ENCODE results near the gene TNFSF10. TPM values are rescaled to one million over a fixed set of nuclear protein-coding genes. Genes with fewer than 3 reads are reported as not detected.
"Not testable (repeated sequence)": the region's sequence is repeated elsewhere in the genome, so short reads cannot be mapped to it uniquely, and the experiment has no call there.

Gene TNFSF10
- total RNA-seq, 1 experiment from 2014 or later = 0.22 TPM

GRCh38 chr3:172568701-172569100 lies 45.5 kb upstream of the TNFSF10 start (continued):
- no peak for TF ChIP-seq ARID4B (CRISPR knock-in tag; IDR thresholded peaks at IDR 0.05; ENCODE audit: borderline replicate concordance)
- TF ChIP-seq ATF2 (CRISPR knock-in tag; IDR thresholded peaks at IDR 0.05; ENCODE audit: borderline replicate concordance, low read depth) = no peak
- no peak for TF ChIP-seq TCF7 (CRISPR knock-in tag; IDR thresholded peaks at IDR 0.05; ENCODE audit: low read depth)
- TF ChIP-seq ZBTB21 (CRISPR knock-in tag; IDR thresholded peaks at IDR 0.05; ENCODE audit: borderline replicate concordance) = no peak
- TF ChIP-seq FOXJ3 (CRISPR knock-in tag; IDR thresholded peaks at IDR 0.05; ENCODE audit: borderline replicate concordance) = no peak
- TF ChIP-seq PRDM15 (CRISPR knock-in tag; IDR thresholded peaks at IDR 0.05) = no peak
- TF ChIP-seq ZSCAN18 (CRISPR knock-in tag; IDR thresholded peaks at IDR 0.05) = no peak
- no peak for TF ChIP-seq NR3C1 (CRISPR knock-in tag; conservative IDR thresholded peaks at IDR 0.05; ENCODE audit: low read depth)
- no peak for TF ChIP-seq GABPB1 (CRISPR knock-in tag; IDR thresholded peaks at IDR 0.05)

- H3K9me3 Mint-ChIP-seq = peaks cover 29% of the 10 kb centered on the region
- POLR2A ChIA-PET = not testable (repeated sequence)
These were observed 43.6 kb upstream of the TNFSF10 start for GRCh38 chr3:172566785-172567184.

GRCh38 chr3:172564499-172564898 lies 41.3 kb upstream of the TNFSF10 start:
- H3K27ac Mint-ChIP-seq = no peak overlapping the region
- POLR2A ChIA-PET = no interaction called here
- no peak for ATAC-seq
- peaks cover 21% of the 10 kb centered on the region for H3K4me1 Mint-ChIP-seq
- no peaks in the 10 kb centered on the region for H3K36me3 Mint-ChIP-seq
- CTCF ChIA-PET = no interaction called here
- peaks cover 21% of the 10 kb centered on the region for H3K9me3 Mint-ChIP-seq
- H3K4me3 Mint-ChIP-seq = no peak overlapping the region
- H3K27me3 Mint-ChIP-seq (ENCODE audit: low read depth) = no peaks in the 10 kb centered on the region
- DNase-seq (ENCODE audit: low spot score) = no peak
- no peak for TF ChIP-seq CTCF (IDR thresholded peaks at IDR 0.05)
- TF ChIP-seq NFATC4 (CRISPR knock-in tag; IDR thresholded peaks at IDR 0.05) = no peak
- TF ChIP-seq ATF3 (CRISPR knock-in tag; conservative IDR thresholded peaks at IDR 0.05) = no peak
- no peak for TF ChIP-seq PREB (CRISPR knock-in tag; IDR thresholded peaks at IDR 0.05; ENCODE audit: borderline replicate concordance)
- no peak for TF ChIP-seq FOXP1 (CRISPR knock-in tag; IDR thresholded peaks at IDR 0.05; ENCODE audit: borderline replicate concordance)
- no peak for TF ChIP-seq MLX (CRISPR knock-in tag; IDR thresholded peaks at IDR 0.05)
- TF ChIP-seq GRHL2 (CRISPR knock-in tag; IDR thresholded peaks at IDR 0.05; ENCODE audit: insufficient replicate concordance, severe bottlenecking) = no peak
- TF ChIP-seq NFE2L1 (CRISPR knock-in tag; IDR thresholded peaks at IDR 0.05) = no peak
- no peak for TF ChIP-seq NR2C2 (CRISPR knock-in tag; IDR thresholded peaks at IDR 0.05)

More at GRCh38 chr3:172566785-172567184, 43.6 kb upstream of the TNFSF10 start:
- DNase-seq (ENCODE audit: low spot score); H3K36me3 Mint-ChIP-seq; ATAC-seq; H3K27ac Mint-ChIP-seq; CTCF ChIA-PET; H3K27me3 Mint-ChIP-seq (ENCODE audit: low read depth); H3K4me3 Mint-ChIP-seq: not testable (repeated sequence)
- H3K4me1 Mint-ChIP-seq = peaks cover 21% of the 10 kb centered on the region

Data from WTC11 (cell line).